Measurements from ENCODE around the gene C3.

DNA sequence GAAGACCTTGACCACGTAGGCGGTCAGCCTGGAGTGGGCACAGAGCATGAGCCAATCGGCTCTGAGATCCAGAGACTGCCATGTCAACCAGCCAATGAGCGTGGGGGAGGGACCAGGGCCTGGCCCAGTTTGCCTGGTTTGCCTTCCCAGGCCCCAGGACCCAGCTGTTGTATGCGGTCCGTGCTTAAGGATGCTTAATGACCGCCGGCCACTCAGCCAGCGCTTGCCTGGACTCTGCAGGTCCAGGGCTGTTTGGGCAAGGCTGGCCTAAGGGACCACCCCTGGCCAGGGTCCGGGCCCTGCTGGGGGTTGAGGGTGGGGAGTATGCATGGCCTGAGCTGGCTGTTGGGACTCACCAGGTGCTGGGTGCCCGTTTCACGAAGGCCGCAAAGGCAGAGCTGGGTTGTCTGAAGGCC is 27.4 kb downstream of the C3 start:
- TF ChIP-seq POLR2A (IDR thresholded peaks at IDR 0.05) = no peak
- TF ChIP-seq, protein P1, sequence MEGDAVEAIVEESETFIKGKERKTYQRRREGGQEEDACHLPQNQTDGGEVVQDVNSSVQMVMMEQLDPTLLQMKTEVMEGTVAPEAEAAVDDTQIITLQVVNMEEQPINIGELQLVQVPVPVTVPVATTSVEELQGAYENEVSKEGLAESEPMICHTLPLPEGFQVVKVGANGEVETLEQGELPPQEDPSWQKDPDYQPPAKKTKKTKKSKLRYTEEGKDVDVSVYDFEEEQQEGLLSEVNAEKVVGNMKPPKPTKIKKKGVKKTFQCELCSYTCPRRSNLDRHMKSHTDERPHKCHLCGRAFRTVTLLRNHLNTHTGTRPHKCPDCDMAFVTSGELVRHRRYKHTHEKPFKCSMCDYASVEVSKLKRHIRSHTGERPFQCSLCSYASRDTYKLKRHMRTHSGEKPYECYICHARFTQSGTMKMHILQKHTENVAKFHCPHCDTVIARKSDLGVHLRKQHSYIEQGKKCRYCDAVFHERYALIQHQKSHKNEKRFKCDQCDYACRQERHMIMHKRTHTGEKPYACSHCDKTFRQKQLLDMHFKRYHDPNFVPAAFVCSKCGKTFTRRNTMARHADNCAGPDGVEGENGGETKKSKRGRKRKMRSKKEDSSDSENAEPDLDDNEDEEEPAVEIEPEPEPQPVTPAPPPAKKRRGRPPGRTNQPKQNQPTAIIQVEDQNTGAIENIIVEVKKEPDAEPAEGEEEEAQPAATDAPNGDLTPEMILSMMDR (IDR thresholded peaks at IDR 0.05) = no peak
